Progenitor cell of endocrine pancreas (in vitro differentiated cells): ENCODE data around the gene MCRIP1. TPM values are rescaled to one million over a fixed set of nuclear protein-coding genes. Genes with fewer than 3 reads are reported as not detected.
A peak's percentile ranks its signal among the peaks of the same experiment; 100 is the strongest.

ENCODE experiments used
- DNase-seq: peaks from one replicate; pipeline ENCODE4 v3.0.0; 2021; ENCODE audit warnings: low spot score; ENCODE audit not compliant: unreplicated experiment
- H3K27ac Mint-ChIP-seq: 2 replicates; pipeline ENCODE4 v1.8.0; 2021; ENCODE audit warnings: mild to moderate bottlenecking, moderate library complexity, mixed read lengths
- H3K27me3 Mint-ChIP-seq: 2 replicates; pipeline ENCODE4 v1.8.0; 2021; ENCODE audit warnings: mixed read lengths
- H3K36me3 Mint-ChIP-seq: 2 replicates; pipeline ENCODE4 v1.8.0; 2022; ENCODE audit warnings: mixed read lengths; ENCODE audit not compliant: insufficient read depth
- H3K4me1 Mint-ChIP-seq: 2 replicates; pipeline ENCODE4 v1.8.0; 2021; ENCODE audit warnings: low read depth, mixed read lengths
- H3K4me3 Mint-ChIP-seq: 2 replicates; pipeline ENCODE4 v1.8.0; 2021; ENCODE audit warnings: low read depth, mild to moderate bottlenecking, moderate library complexity, mixed read lengths
- H3K9me3 Mint-ChIP-seq: 2 replicates; pipeline ENCODE4 v1.8.0; 2021; ENCODE audit warnings: low read depth, mixed read lengths
- CTCF ChIP-seq: fragments of 200-600 bp; sonication (generic); IDR thresholded peaks from one replicate; pipeline ENCODE4 v1.5.0; 2021; ENCODE audit warnings: antibody characterized with exemption, mild to moderate bottlenecking; ENCODE audit not compliant: unreplicated experiment
- total RNA-seq: library from RNA; stranded (reverse); gene quantifications from 2 replicates; pipeline ENCODE4 v1.2.1, GENCODE V29; 2021

MCRIP1 gene
- total RNA-seq, 1 donor from 2014 or later: 157 TPM

GRCh38 chr17:81844327-81844851 is 11.3 kb upstream of the MCRIP1 start:
- H3K4me3 Mint-ChIP-seq: no peak overlapping the region
- H3K27ac Mint-ChIP-seq: peak overlapping the region; percentile 19
- peaks cover 12% of the 10 kb centered on the region for H3K36me3 Mint-ChIP-seq
- no peak for TF ChIP-seq CTCF
- no peaks in the 10 kb centered on the region for H3K27me3 Mint-ChIP-seq
- no peaks in the 10 kb centered on the region for H3K4me1 Mint-ChIP-seq
- H3K9me3 Mint-ChIP-seq: no peaks in the 10 kb centered on the region
- DNase-seq: no peak

- H3K4me3 Mint-ChIP-seq: no peak overlapping the region
- TF ChIP-seq CTCF: no peak
- H3K36me3 Mint-ChIP-seq: peaks cover 12% of the 10 kb centered on the region
- no peaks in the 10 kb centered on the region for H3K9me3 Mint-ChIP-seq
- DNase-seq: no peak
- peak overlapping the region; percentile 37 for H3K27ac Mint-ChIP-seq
- H3K4me1 Mint-ChIP-seq: no peaks in the 10 kb centered on the region
- H3K27me3 Mint-ChIP-seq: no peaks in the 10 kb centered on the region
Measured at GRCh38 chr17:81843713-81844326, 10.7 kb upstream of the MCRIP1 start.

GRCh38 chr17:81842725-81843504 is 9.8 kb upstream of the MCRIP1 start:
- DNase-seq: no peak
- H3K4me1 Mint-ChIP-seq: no peaks in the 10 kb centered on the region
- no peak for TF ChIP-seq CTCF
- H3K36me3 Mint-ChIP-seq: peaks cover 12% of the 10 kb centered on the region
- H3K9me3 Mint-ChIP-seq: no peaks in the 10 kb centered on the region
- H3K27me3 Mint-ChIP-seq: no peaks in the 10 kb centered on the region
- no peak overlapping the region for H3K27ac Mint-ChIP-seq
- H3K4me3 Mint-ChIP-seq: no peak overlapping the region

- Mint-ChIP-seq H3K27ac (no peak overlapping the region), H3K4me3 (no peak overlapping the region), H3K27me3 (no peaks in the 10 kb centered on the region), H3K9me3 (no peaks in the 10 kb centered on the region), H3K36me3 (peaks cover 12% of the 10 kb centered on the region), H3K4me1 (no peaks in the 10 kb centered on the region)
- DNase-seq: no peak
- TF ChIP-seq CTCF: no peak
Measured at GRCh38 chr17:81842378-81842724, 9.3 kb upstream of the MCRIP1 start.

GRCh38 chr17:81841866-81842265 is 8.8 kb upstream of the MCRIP1 start:
- no peak for TF ChIP-seq CTCF
- H3K36me3 Mint-ChIP-seq: peaks cover 11% of the 10 kb centered on the region
- H3K9me3 Mint-ChIP-seq: no peaks in the 10 kb centered on the region
- no peak overlapping the region for H3K27ac Mint-ChIP-seq
- no peaks in the 10 kb centered on the region for H3K27me3 Mint-ChIP-seq
- no peaks in the 10 kb centered on the region for H3K4me1 Mint-ChIP-seq
- DNase-seq: no peak
- no peak overlapping the region for H3K4me3 Mint-ChIP-seq
